Panc1 (cell line): Measurements from ENCODE around the gene ZNF784.

Experiments
- POLR2AphosphoS5 ChIP-seq: IDR thresholded peaks from 2 replicates; pipeline ENCODE4 v1.6.1; 2012; ENCODE audit warnings: mild to moderate bottlenecking, low read depth, low read length, moderate library complexity
- SIN3A ChIP-seq: IDR thresholded peaks from 2 replicates; pipeline ENCODE4 v1.6.1; 2012; ENCODE audit warnings: low read depth, mild to moderate bottlenecking, low read length, moderate library complexity, borderline replicate concordance; ENCODE audit not compliant: insufficient read depth
- TF ChIP-seq, protein P1 (sequence below): fragments of 450-650 bp; IDR thresholded peaks from 2 replicates; pipeline ENCODE4 v1.5.1; 2017; ENCODE audit warnings: mild to moderate bottlenecking
- TF ChIP-seq, protein P2 (sequence below), 2 experiments: IDR thresholded peaks; 2 replicates each; pipeline ENCODE4 v1.6.1; 2011 to 2012; ENCODE audit warnings: low read depth in 2 of 2, control low read depth in 1 of 2, low read length in 1 of 2, mild to moderate bottlenecking in 1 of 2, moderate library complexity in 1 of 2; ENCODE audit not compliant: insufficient read depth in 1 of 2

DNA sequence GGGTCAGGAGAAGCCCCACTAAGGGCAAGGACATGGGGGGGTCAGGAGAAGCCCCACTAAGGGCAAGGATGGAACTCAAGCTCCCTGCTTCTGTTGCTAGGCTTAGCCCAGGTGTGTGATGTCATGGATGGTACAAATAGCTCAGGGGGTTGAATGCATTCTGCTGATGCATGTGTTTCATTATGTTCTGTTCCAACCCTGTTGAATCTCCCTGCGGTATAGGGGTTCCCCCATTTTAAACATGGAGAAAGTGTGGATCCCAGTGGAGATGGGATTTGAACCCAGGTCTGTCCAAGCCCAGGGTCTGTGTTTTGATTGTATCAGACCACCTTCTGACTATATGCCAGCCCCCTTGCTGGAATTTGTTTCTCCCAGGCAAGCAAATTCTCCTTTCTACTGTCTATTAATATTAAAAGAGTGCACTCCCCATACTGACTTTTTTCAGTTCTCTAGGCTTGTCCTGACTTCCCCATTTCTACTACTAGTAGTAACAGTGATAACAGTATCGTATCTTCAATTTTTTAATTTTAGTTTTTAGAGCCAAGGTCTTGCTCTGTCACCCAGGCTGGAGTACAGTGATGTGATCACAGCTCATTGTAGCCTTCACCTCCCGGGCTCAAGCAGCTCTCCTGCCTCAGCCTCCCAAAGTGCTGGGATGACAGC is 12.3 kb downstream of the ZNF784 start:
- TF ChIP-seq, protein P1, sequence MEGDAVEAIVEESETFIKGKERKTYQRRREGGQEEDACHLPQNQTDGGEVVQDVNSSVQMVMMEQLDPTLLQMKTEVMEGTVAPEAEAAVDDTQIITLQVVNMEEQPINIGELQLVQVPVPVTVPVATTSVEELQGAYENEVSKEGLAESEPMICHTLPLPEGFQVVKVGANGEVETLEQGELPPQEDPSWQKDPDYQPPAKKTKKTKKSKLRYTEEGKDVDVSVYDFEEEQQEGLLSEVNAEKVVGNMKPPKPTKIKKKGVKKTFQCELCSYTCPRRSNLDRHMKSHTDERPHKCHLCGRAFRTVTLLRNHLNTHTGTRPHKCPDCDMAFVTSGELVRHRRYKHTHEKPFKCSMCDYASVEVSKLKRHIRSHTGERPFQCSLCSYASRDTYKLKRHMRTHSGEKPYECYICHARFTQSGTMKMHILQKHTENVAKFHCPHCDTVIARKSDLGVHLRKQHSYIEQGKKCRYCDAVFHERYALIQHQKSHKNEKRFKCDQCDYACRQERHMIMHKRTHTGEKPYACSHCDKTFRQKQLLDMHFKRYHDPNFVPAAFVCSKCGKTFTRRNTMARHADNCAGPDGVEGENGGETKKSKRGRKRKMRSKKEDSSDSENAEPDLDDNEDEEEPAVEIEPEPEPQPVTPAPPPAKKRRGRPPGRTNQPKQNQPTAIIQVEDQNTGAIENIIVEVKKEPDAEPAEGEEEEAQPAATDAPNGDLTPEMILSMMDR, result no peak
- TF ChIP-seq SIN3A (no peak), POLR2AphosphoS5 (no peak)
- TF ChIP-seq, protein P2, sequence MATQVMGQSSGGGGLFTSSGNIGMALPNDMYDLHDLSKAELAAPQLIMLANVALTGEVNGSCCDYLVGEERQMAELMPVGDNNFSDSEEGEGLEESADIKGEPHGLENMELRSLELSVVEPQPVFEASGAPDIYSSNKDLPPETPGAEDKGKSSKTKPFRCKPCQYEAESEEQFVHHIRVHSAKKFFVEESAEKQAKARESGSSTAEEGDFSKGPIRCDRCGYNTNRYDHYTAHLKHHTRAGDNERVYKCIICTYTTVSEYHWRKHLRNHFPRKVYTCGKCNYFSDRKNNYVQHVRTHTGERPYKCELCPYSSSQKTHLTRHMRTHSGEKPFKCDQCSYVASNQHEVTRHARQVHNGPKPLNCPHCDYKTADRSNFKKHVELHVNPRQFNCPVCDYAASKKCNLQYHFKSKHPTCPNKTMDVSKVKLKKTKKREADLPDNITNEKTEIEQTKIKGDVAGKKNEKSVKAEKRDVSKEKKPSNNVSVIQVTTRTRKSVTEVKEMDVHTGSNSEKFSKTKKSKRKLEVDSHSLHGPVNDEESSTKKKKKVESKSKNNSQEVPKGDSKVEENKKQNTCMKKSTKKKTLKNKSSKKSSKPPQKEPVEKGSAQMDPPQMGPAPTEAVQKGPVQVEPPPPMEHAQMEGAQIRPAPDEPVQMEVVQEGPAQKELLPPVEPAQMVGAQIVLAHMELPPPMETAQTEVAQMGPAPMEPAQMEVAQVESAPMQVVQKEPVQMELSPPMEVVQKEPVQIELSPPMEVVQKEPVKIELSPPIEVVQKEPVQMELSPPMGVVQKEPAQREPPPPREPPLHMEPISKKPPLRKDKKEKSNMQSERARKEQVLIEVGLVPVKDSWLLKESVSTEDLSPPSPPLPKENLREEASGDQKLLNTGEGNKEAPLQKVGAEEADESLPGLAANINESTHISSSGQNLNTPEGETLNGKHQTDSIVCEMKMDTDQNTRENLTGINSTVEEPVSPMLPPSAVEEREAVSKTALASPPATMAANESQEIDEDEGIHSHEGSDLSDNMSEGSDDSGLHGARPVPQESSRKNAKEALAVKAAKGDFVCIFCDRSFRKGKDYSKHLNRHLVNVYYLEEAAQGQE (IDR thresholded peaks at IDR 0.05; ENCODE audit: insufficient read depth in 1 of 2, low read depth in 2 of 2, low read length in 1 of 2), result no peak
